IPS-20b (cell line): ENCODE data around the gene ALG12.

Experiments used
- H3K27ac ChIP-seq: one replicate; pipeline ENCODE4 v1.5.1; 2013; ENCODE audit warnings: low read length
- H3K27me3 ChIP-seq: 2 replicates; pipeline ENCODE4 v1.6.1; 2013; ENCODE audit warnings: mild to moderate bottlenecking, low read length, inconsistent platforms; ENCODE audit not compliant: insufficient read depth
- H3K36me3 ChIP-seq: 2 replicates; pipeline ENCODE4 v1.6.1; 2013; ENCODE audit warnings: low read depth, mild to moderate bottlenecking, inconsistent platforms, low read length, moderate library complexity; ENCODE audit not compliant: insufficient read depth
- H3K4me1 ChIP-seq: 2 replicates; pipeline ENCODE4 v1.6.1; 2013; ENCODE audit warnings: mild to moderate bottlenecking, control low read depth, inconsistent platforms, low read length, moderate library complexity; ENCODE audit not compliant: insufficient read depth
- H3K4me3 ChIP-seq: 2 replicates; pipeline ENCODE4 v1.5.1; 2013; ENCODE audit warnings: mild to moderate bottlenecking, low read length, inconsistent platforms
- H3K9ac ChIP-seq: 2 replicates; pipeline ENCODE4 v1.6.1; 2013; ENCODE audit warnings: low read depth, mild to moderate bottlenecking, inconsistent platforms, low read length, moderate library complexity
- H3K9me3 ChIP-seq: 2 replicates; pipeline ENCODE4 v1.6.1; 2013; ENCODE audit warnings: mild to moderate bottlenecking, low read depth, low read length, inconsistent platforms; ENCODE audit not compliant: insufficient read depth

Gene ALG12

GRCh38 chr22:49885281-49885680 is 33.0 kb downstream of the ALG12 start:
- Histone ChIP-seq H3K27me3 (no peaks in the 10 kb centered on the region), H3K4me3 (no peak overlapping the region), H3K9me3 (peaks cover 3% of the 10 kb centered on the region; the same call in 1 of the 2 replicates), H3K9ac (no peak overlapping the region), H3K4me1 (no peaks in the 10 kb centered on the region), H3K27ac (no peak overlapping the region), H3K36me3 (peaks cover 68% of the 10 kb centered on the region)

- Histone ChIP-seq H3K4me1 (no peaks in the 10 kb centered on the region), H3K36me3 (peaks cover 67% of the 10 kb centered on the region), H3K9me3 (peaks cover 2% of the 10 kb centered on the region; the same call in 1 of the 2 replicates), H3K27ac (no peak overlapping the region), H3K4me3 (no peak overlapping the region), H3K27me3 (no peaks in the 10 kb centered on the region), H3K9ac (no peak overlapping the region)
Observed at GRCh38 chr22:49884503-49885260, 33.6 kb downstream of the ALG12 start.

- Histone ChIP-seq H3K36me3 (peaks cover 61% of the 10 kb centered on the region), H3K27ac (no peak overlapping the region), H3K27me3 (no peaks in the 10 kb centered on the region), H3K9me3 (no peaks in the 10 kb centered on the region), H3K9ac (no peak overlapping the region), H3K4me3 (no peak overlapping the region), H3K4me1 (no peaks in the 10 kb centered on the region)
Observed at GRCh38 chr22:49884075-49884474, 34.2 kb downstream of the ALG12 start.

GRCh38 chr22:49883294-49883640 is 35.0 kb downstream of the ALG12 start:
- peaks cover 52% of the 10 kb centered on the region for H3K36me3 ChIP-seq
- no peaks in the 10 kb centered on the region for H3K27me3 ChIP-seq
- no peaks in the 10 kb centered on the region; the same call in 1 of the 2 replicates for H3K9me3 ChIP-seq
- H3K9ac ChIP-seq: no peak overlapping the region
- H3K27ac ChIP-seq: no peak overlapping the region
- no peaks in the 10 kb centered on the region for H3K4me1 ChIP-seq
- no peak overlapping the region for H3K4me3 ChIP-seq

GRCh38 chr22:49882519-49883293 is 35.5 kb downstream of the ALG12 start:
- Histone ChIP-seq H3K9me3 (no peaks in the 10 kb centered on the region; the same call in 1 of the 2 replicates), H3K9ac (no peak overlapping the region), H3K27me3 (no peaks in the 10 kb centered on the region), H3K36me3 (peaks cover 49% of the 10 kb centered on the region), H3K4me3 (no peak overlapping the region), H3K27ac (no peak overlapping the region), H3K4me1 (no peaks in the 10 kb centered on the region)

GRCh38 chr22:49881856-49882255 is 36.4 kb downstream of the ALG12 start:
- Histone ChIP-seq H3K36me3 (peaks cover 45% of the 10 kb centered on the region), H3K9ac (no peak overlapping the region), H3K27me3 (no peaks in the 10 kb centered on the region), H3K4me1 (no peaks in the 10 kb centered on the region), H3K9me3 (no peaks in the 10 kb centered on the region; the same call in 1 of the 2 replicates), H3K4me3 (no peak overlapping the region), H3K27ac (no peak overlapping the region)

- no peaks in the 10 kb centered on the region; the same call in 1 of the 2 replicates for H3K9me3 ChIP-seq
- H3K36me3 ChIP-seq: peaks cover 32% of the 10 kb centered on the region
- H3K9ac ChIP-seq: no peak overlapping the region
- no peaks in the 10 kb centered on the region for H3K27me3 ChIP-seq
- H3K4me1 ChIP-seq: no peaks in the 10 kb centered on the region
- H3K27ac ChIP-seq: no peak overlapping the region
- no peak overlapping the region for H3K4me3 ChIP-seq
Observed at GRCh38 chr22:49880281-49880680, 38.0 kb downstream of the ALG12 start.

GRCh38 chr22:49879871-49880270 is 38.4 kb downstream of the ALG12 start:
- H3K4me3 ChIP-seq: no peak overlapping the region
- H3K27me3 ChIP-seq: no peaks in the 10 kb centered on the region
- peaks cover 28% of the 10 kb centered on the region for H3K36me3 ChIP-seq
- H3K4me1 ChIP-seq: no peaks in the 10 kb centered on the region
- H3K9ac ChIP-seq: no peak overlapping the region
- H3K27ac ChIP-seq: no peak overlapping the region
- H3K9me3 ChIP-seq: no peaks in the 10 kb centered on the region; the same call in 1 of the 2 replicates

GRCh38 chr22:49878206-49878605 is 40.0 kb downstream of the ALG12 start:
- H3K9ac ChIP-seq: no peak overlapping the region
- H3K27ac ChIP-seq: no peak overlapping the region
- no peaks in the 10 kb centered on the region; the same call in 1 of the 2 replicates for H3K9me3 ChIP-seq
- no peaks in the 10 kb centered on the region for H3K4me1 ChIP-seq
- no peak overlapping the region for H3K4me3 ChIP-seq
- H3K36me3 ChIP-seq: peaks cover 11% of the 10 kb centered on the region
- no peaks in the 10 kb centered on the region for H3K27me3 ChIP-seq

GRCh38 chr22:49877642-49878041 is 40.6 kb downstream of the ALG12 start:
- H3K27ac ChIP-seq: no peak overlapping the region
- H3K4me3 ChIP-seq: no peak overlapping the region
- H3K9me3 ChIP-seq: no peaks in the 10 kb centered on the region; the same call in 1 of the 2 replicates
- peaks cover 9% of the 10 kb centered on the region; the same call in 1 of the 2 replicates for H3K36me3 ChIP-seq
- H3K4me1 ChIP-seq: no peaks in the 10 kb centered on the region
- H3K27me3 ChIP-seq: no peaks in the 10 kb centered on the region
- no peak overlapping the region for H3K9ac ChIP-seq

- Histone ChIP-seq H3K27me3 (no peaks in the 10 kb centered on the region), H3K36me3 (peaks cover 9% of the 10 kb centered on the region; the same call in 1 of the 2 replicates), H3K9ac (no peak overlapping the region), H3K27ac (no peak overlapping the region), H3K4me1 (no peaks in the 10 kb centered on the region), H3K9me3 (peaks cover 5% of the 10 kb centered on the region; the same call in 1 of the 2 replicates), H3K4me3 (no peak overlapping the region)
Observed at GRCh38 chr22:49873228-49873940, 44.9 kb downstream of the ALG12 start.
